GM21737 (cell line): ENCODE data around the gene ERICH4.
A peak's percentile ranks its signal among the peaks of the same experiment; 100 is the strongest.
"Not testable (repeated sequence)": the region's sequence is repeated elsewhere in the genome, so short reads cannot be mapped to it uniquely, and the experiment has no call there.

ENCODE experiments used
- ATAC-seq: cut with Tn5 transposase; IDR thresholded peaks from one replicate; pipeline ENCODE4 v1.9.1; 2021; ENCODE audit warnings: mild to moderate bottlenecking, moderate library complexity; ENCODE audit not compliant: unreplicated experiment

The ERICH4 gene

GRCh38 chr19:41434450-41434849, 8.5 kb upstream of the ERICH4 start:
- no peak for ATAC-seq

- ATAC-seq: not testable (repeated sequence)
Observed at GRCh38 chr19:41435376-41435775, 7.6 kb upstream of the ERICH4 start.

DNA sequence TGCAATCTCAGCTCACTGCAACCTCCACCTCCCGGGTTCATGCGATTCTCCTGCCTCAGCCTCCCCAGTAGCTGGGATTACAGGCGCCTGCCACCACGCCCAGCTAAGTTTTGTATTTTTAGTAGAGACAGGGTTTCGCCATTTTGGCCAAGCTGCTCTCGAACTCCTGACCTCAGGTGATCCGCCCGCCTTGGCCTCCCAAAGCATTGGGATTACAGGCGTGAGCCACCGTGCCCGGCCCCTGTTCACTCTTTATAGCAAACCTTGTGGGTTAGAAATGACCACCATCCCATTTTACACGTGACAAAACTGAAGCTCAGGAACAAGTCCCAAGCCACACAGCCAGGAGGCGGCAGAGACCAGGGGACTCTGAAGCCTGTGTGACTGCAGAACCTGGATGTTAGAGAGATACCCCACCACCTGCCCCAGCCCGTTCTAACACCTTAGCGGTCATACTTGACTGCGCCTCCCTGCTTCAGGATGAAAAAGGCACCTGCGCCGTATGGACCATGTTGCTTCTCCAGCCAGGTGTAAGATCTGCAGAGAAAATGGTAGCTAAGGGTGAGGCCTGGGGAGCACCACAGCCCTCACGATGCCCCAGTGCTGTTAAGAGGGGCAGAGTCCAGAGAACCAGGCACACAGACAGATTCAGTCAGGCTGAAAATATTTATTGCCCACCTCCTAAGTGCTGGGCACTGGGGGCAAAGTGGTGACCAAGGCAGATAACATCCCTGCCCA, 6.9 kb upstream of the ERICH4 start:
- no peak for ATAC-seq

- ATAC-seq: no peak
Observed at GRCh38 chr19:41436674-41436951, 6.3 kb upstream of the ERICH4 start.

GRCh38 chr19:41437944-41438574, 4.9 kb upstream of the ERICH4 start:
- ATAC-seq: no peak

DNA sequence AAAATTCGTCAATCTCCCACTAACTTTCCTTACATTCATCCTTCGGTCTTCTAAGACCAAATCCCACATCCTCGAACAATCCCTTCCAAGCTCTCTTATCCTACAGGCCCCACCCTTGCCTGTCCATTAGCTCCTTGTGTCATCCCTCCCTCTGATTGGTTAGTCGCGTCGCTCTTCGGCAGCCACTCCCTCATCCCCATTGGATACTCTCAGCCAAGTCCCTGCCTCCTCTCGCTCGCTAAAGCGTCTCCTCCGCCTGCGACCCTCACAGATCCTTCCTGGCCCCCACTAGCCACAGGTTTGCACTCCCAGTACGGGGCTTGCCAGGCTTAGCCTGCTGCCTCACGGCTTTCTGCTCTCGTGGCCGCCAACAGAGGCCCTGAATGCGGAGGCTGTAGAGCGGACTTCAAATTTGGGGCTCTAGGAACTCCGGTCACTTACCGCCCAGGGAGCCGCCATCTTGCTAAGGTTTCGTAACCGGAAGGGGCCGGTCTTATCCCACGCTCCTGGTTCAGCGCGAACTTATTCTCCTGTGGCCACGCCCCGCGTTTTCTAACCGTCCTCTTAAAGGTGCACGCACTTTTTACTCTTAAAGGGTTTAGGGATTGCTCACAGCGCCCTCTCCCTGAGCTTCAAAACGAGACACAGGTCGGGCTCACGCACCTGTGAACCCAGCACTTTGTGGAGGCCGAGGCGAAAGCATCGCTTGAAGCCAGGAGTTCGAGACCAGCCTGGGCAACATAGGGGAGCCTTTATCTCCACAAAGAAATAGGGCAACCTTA, 3.3 kb upstream of the ERICH4 start, which contains the start of gene DMAC2:
Gene DMAC2, minus strand, starts transcription at position 472 of the 782 bp plus-strand sequence. Its CDS starts 13 bp downstream, at position 459.
- peak; percentile 75 for ATAC-seq

DNA sequence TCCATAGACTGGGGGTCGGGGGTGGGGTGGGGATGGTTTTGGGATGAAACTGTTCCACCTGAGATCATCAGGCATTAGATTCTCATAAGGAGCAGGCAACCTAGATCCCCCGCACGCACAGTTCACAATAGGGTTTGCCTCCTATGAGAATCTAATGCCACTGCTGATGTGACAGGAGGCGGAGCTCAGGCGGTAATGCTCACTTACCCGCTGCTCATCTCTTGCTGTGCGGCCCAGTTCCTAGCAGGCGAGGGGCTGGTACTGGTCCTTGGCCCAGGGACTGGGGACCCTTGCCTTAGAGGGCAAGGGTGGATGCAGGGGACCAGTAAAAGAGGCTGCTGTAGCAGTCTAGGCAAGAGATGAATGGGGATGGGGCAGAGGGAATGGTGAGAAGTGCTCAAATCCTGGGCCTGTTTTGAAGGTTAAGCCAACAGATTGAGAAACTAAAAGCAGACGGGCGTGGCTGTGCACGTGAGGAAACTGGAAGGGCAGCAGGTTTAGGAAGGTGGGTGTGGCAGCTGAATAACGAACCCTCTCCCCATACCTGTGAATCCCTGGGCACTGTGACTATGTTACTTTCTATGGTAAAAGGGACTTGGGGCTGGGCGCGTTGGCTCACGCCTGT, 1.5 kb upstream of the ERICH4 start:
- ATAC-seq: no peak

DNA sequence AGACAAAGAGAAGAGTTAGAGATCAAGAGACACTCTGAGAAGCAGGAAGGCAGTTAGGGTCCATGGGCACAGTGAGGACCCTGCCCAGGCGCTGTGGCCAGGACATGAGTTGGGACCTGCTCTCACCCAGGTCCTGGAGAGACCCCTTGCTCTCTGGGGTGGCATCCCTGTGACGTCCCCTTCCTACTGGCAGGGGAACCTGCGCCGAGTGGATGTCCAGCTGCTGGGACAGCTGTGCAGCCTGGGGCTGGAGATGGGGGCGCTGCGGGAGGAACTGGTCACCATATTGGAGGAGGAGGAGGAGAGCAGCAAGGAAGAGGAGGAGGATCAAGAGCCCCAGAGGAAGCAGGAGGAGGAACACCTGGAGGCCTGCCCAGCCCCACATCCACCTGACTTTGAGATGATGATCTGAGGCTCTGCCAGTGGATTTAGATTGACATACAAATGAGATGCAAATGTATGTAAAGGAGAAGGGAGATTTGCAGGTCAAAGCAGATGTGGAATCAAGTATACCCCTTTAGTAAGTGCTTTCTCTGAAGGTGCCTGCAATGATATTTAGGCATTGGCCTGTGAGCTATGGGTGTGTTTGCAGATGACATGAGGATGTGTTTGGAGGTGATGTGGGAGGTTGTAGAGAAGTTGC, 978 bp downstream of the ERICH4 start:
- no peak for ATAC-seq

- no peak for ATAC-seq
Observed at GRCh38 chr19:41445575-41445974, 2.6 kb downstream of the ERICH4 start.

- no peak for ATAC-seq
Observed at GRCh38 chr19:41447732-41448332, 4.9 kb downstream of the ERICH4 start.

GRCh38 chr19:41449079-41449864, 6.3 kb downstream of the ERICH4 start:
- no peak for ATAC-seq

GRCh38 chr19:41449865-41450178, 6.9 kb downstream of the ERICH4 start:
- ATAC-seq: no peak

GRCh38 chr19:41452584-41453275, 9.8 kb downstream of the ERICH4 start:
- no peak for ATAC-seq

DNA sequence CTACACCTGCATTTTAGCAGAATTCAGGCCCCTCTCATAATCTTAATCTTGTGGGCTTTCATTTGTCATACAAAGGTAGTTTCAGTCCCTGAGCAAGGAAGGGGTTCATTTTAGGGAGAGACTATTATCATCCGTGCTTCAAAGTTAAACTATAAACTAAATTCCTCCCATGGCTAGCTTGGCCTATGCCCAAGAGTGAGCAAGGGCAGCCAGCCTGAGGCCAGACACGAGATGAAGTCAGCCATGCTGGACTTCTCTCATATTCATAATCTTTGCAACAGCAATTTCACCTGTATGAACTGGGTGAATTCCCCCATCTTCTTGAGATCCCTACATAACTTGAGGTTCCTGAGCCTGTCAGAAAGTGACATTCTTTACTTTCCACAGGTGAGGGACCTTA, 13.0 kb downstream of the ERICH4 start:
- ATAC-seq: no peak

- ATAC-seq: no peak
Observed at GRCh38 chr19:41456342-41456918, 13.5 kb downstream of the ERICH4 start.

DNA sequence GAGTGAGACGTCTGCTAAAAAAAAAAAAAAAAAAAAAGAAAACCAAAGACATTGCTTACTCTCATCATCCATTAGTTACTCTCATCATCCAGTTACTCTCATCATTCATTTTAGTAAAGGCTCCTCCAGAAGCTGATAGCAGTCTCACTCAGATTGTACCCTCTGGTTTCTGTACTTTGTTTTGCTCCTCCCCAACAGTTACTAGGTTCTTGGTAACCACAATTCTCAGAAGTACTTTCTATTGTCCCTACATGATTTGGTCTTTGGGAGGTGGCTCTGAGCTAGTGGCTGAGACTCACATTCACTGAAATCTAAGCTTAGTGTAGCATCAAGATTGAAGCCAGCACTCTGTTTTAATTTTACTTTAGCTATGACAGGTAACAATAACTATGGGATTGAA, 14.3 kb downstream of the ERICH4 start:
- ATAC-seq: peak; percentile 72

DNA sequence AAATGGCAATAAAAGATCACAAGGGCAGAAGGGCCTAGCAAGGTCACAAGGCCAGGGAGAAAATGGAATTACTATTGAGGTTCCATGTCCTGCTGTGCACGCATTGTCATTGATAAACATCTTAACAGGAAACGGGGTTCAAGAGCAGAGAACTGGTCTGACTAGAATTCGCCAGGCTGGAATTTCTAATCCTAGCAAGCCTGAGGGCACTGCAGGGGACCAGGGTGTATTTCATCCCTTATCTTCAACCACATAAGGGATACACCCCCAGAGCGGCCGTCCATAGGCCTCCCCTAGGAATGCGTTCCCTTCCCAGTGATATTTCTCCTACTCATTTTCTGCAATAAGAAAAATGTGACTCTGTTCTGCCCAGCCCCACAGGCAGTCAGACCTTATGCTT, 19.5 kb downstream of the ERICH4 start:
- ATAC-seq: no peak

GRCh38 chr19:41463257-41464256, 20.6 kb downstream of the ERICH4 start:
- not testable (repeated sequence) for ATAC-seq
